Panc1 (cell line): ENCODE measurements around the gene HPF1. TPM values are rescaled to one million over a fixed set of nuclear protein-coding genes. Genes with fewer than 3 reads are reported as not detected.

Experiments used
- ATAC-seq: fragments of 200-7000 bp; cut with Tn5 transposase; 2 replicates; pipeline ENCODE4 v1.9.1; 2020; ENCODE audit warnings: mild to moderate bottlenecking, moderate library complexity
- BruUV-seq: library from RNA; stranded (reverse); fragments of 400-500 nt; replicated peaks from 2 replicates; lab custom pipeline; 2021; lab: Mats Ljungman, UMichigan
- CTCF ChIA-PET: fragments of 300-600 bp; sonication (Branson Sonifier 250); formaldehyde crosslinking; loops from one replicate; lab custom pipeline; 2022; ENCODE audit warnings: antibody characterized with exemption; lab: Charles Lee
- POLR2A ChIA-PET: fragments of 300-600 bp; sonication (Branson Sonifier 250); formaldehyde crosslinking; loops from one replicate; lab custom pipeline; 2022; ENCODE audit warnings: antibody characterized with exemption; lab: Charles Lee
- DNase-seq: peaks from one replicate; pipeline ENCODE4 v3.0.0-alpha.2; 2010; ENCODE audit warnings: low read depth, low spot score
- H3K27ac ChIP-seq: 2 replicates; pipeline ENCODE4 v1.5.1; 2011; ENCODE audit warnings: mild to moderate bottlenecking, low read length, inconsistent platforms
- H3K27me3 ChIP-seq: fragments of 200-500 bp; sonication (Bioruptor generic); 2 replicates; pipeline ENCODE4 v1.6.0; 2014; ENCODE audit warnings: low read length, inconsistent platforms; ENCODE audit not compliant: control insufficient read depth, insufficient read depth
- H3K36me3 ChIP-seq: fragments of 200-500 bp; sonication (Bioruptor generic); 2 replicates; pipeline ENCODE4 v1.5.1; 2014; ENCODE audit warnings: inconsistent platforms, mild to moderate bottlenecking, low read length, moderate library complexity; ENCODE audit not compliant: control insufficient read depth, insufficient read depth
- H3K4me1 ChIP-seq: 2 replicates; pipeline ENCODE4 v1.5.1; 2011; ENCODE audit warnings: inconsistent platforms, mild to moderate bottlenecking, low read length, moderate library complexity; ENCODE audit not compliant: control insufficient read depth, insufficient read depth
- H3K4me3 ChIP-seq, 2 experiments: 2 replicates each; pipeline ENCODE4 v1.5.1; 2011 to 2012; ENCODE audit warnings: low read depth in 2 of 2, low read length in 2 of 2, mild to moderate bottlenecking in 2 of 2, inconsistent platforms in 1 of 2, moderate library complexity in 1 of 2
- H3K9me3 ChIP-seq: fragments of 200-500 bp; sonication (Bioruptor generic); 2 replicates; pipeline ENCODE4 v1.5.1; 2014; ENCODE audit warnings: low read depth, mild to moderate bottlenecking, inconsistent platforms, low read length, moderate library complexity; ENCODE audit not compliant: control insufficient read depth, insufficient read depth
- CTCF ChIP-seq: fragments of 450-650 bp; IDR thresholded peaks from 2 replicates; pipeline ENCODE4 v1.5.1; 2017; ENCODE audit warnings: mild to moderate bottlenecking
- POLR2AphosphoS5 ChIP-seq: IDR thresholded peaks from 2 replicates; pipeline ENCODE4 v1.6.1; 2012; ENCODE audit warnings: mild to moderate bottlenecking, low read depth, low read length, moderate library complexity
- SIN3A ChIP-seq: IDR thresholded peaks from 2 replicates; pipeline ENCODE4 v1.6.1; 2012; ENCODE audit warnings: low read depth, mild to moderate bottlenecking, low read length, moderate library complexity, borderline replicate concordance; ENCODE audit not compliant: insufficient read depth
- TCF7L2 ChIP-seq: IDR thresholded peaks from 2 replicates; pipeline ENCODE4 v1.6.1; 2011; ENCODE audit warnings: mild to moderate bottlenecking, low read depth, low read length, inconsistent platforms
- in situ Hi-C: cut with HindIII; loops from 2 replicates; pipeline ENCODE4 v1.10.0; 2016; ENCODE audit warnings: low sequenced_read_pairs, low pct_unique_long_range_greater_than_20kb
- intact Hi-C: fragments of 100-400 bp; cut with micrococcal nuclease; formaldehyde crosslinking; loops from one replicate; pipeline ENCODE4 v1.10.0; 2022; ENCODE audit not compliant: unreplicated experiment
- total RNA-seq: library from RNA; stranded (reverse); gene quantifications from one replicate; pipeline ENCODE4 v1.2.1, GENCODE V29; 2021; ENCODE audit not compliant: unreplicated experiment
- TF ChIP-seq, protein P1 (sequence below), 2 experiments: IDR thresholded peaks; 2 replicates each; pipeline ENCODE4 v1.6.1; 2011 to 2012; ENCODE audit warnings: low read depth in 2 of 2, control low read depth in 1 of 2, low read length in 1 of 2, mild to moderate bottlenecking in 1 of 2, moderate library complexity in 1 of 2; ENCODE audit not compliant: insufficient read depth in 1 of 2

Gene HPF1
- total RNA-seq, 1 experiment from 2014 or later = 21.4 TPM

DNA sequence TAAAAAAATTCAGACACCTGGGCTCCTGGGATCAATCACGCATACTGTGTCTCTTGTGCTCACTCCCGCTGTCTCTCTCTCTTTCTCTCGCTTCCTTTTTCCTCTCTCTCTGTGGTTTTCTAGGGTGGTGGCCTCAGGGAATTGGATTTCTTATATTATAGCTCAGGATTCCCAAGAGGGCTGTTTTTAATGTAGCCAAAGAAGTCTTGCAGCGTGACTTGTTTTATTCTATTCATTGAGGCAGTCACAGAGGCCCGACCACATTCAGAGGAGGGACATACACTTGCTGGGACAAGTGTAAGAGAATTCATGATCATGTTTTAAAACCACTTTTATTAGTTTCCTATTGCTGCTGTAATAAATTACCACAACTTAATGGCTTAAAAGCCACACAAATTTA lies 59.4 kb downstream of the HPF1 start:
- intact Hi-C loops = no loop called here
- POLR2A ChIA-PET = no interaction called here
- H3K27me3 ChIP-seq = no peaks in the 10 kb centered on the region
- in situ Hi-C loops = no loop called here
- TF ChIP-seq TCF7L2 (no peak), SIN3A (no peak)
- no peaks in the 10 kb centered on the region for H3K9me3 ChIP-seq
- H3K4me1 ChIP-seq = no peaks in the 10 kb centered on the region
- CTCF ChIA-PET = no interaction called here
- no peak for ATAC-seq
- H3K27ac ChIP-seq = no peak overlapping the region
- H3K4me3 ChIP-seq = no peak overlapping the region
- DNase-seq = no peak
- no TSS peak for BruUV-seq
- H3K36me3 ChIP-seq = no peaks in the 10 kb centered on the region

GRCh38 chr4:169690787-169691186 lies 67.0 kb downstream of the HPF1 start:
- H3K4me1 ChIP-seq = no peaks in the 10 kb centered on the region
- in situ Hi-C loops (no loop called here), intact Hi-C loops (no loop called here)
- H3K27me3 ChIP-seq = no peaks in the 10 kb centered on the region
- no peak overlapping the region for H3K27ac ChIP-seq
- ATAC-seq = no peak
- DNase-seq = no peak
- ChIA-PET CTCF (no interaction called here), POLR2A (no interaction called here)
- H3K36me3 ChIP-seq = no peaks in the 10 kb centered on the region; the same call in 1 of the 2 replicates
- H3K9me3 ChIP-seq = no peaks in the 10 kb centered on the region
- no peak overlapping the region for H3K4me3 ChIP-seq
- TF ChIP-seq, protein P1, sequence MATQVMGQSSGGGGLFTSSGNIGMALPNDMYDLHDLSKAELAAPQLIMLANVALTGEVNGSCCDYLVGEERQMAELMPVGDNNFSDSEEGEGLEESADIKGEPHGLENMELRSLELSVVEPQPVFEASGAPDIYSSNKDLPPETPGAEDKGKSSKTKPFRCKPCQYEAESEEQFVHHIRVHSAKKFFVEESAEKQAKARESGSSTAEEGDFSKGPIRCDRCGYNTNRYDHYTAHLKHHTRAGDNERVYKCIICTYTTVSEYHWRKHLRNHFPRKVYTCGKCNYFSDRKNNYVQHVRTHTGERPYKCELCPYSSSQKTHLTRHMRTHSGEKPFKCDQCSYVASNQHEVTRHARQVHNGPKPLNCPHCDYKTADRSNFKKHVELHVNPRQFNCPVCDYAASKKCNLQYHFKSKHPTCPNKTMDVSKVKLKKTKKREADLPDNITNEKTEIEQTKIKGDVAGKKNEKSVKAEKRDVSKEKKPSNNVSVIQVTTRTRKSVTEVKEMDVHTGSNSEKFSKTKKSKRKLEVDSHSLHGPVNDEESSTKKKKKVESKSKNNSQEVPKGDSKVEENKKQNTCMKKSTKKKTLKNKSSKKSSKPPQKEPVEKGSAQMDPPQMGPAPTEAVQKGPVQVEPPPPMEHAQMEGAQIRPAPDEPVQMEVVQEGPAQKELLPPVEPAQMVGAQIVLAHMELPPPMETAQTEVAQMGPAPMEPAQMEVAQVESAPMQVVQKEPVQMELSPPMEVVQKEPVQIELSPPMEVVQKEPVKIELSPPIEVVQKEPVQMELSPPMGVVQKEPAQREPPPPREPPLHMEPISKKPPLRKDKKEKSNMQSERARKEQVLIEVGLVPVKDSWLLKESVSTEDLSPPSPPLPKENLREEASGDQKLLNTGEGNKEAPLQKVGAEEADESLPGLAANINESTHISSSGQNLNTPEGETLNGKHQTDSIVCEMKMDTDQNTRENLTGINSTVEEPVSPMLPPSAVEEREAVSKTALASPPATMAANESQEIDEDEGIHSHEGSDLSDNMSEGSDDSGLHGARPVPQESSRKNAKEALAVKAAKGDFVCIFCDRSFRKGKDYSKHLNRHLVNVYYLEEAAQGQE (IDR thresholded peaks at IDR 0.05; ENCODE audit: insufficient read depth in 1 of 2, low read depth in 2 of 2, low read length in 1 of 2) = no peak
- TF ChIP-seq POLR2AphosphoS5 (no peak), SIN3A (no peak), TCF7L2 (no peak), CTCF (no peak)
- no TSS peak for BruUV-seq

DNA sequence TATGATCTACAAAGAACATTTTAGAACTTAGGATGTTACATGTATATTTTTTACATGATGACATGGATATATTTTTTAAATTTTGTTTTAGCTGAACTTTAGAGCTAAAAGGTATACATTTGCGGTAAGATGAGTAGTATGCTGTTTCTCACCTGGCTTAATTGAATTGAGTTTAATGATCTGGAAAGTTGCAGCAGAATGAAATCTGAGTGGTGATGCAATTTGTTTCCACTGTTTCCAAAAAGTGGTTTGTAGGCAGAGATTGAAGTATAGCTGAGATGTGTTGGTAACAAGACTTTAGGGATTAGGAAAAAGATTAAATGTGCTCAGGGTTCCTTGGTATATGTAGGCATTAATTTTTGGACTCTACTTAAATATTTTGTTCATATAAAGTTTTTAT lies 68.1 kb downstream of the HPF1 start:
- in situ Hi-C loops = no loop called here
- Histone ChIP-seq H3K27me3 (no peaks in the 10 kb centered on the region), H3K4me1 (no peaks in the 10 kb centered on the region), H3K4me3 (no peak overlapping the region), H3K36me3 (no peaks in the 10 kb centered on the region; the same call in 1 of the 2 replicates), H3K27ac (no peak overlapping the region), H3K9me3 (no peaks in the 10 kb centered on the region)
- ChIA-PET CTCF (no interaction called here), POLR2A (no interaction called here)
- DNase-seq (no peak), ATAC-seq (no peak)
- BruUV-seq = no TSS peak
- TF ChIP-seq, protein P1 (IDR thresholded peaks at IDR 0.05; ENCODE audit: insufficient read depth in 1 of 2, low read depth in 2 of 2, low read length in 1 of 2) = no peak
- TF ChIP-seq SIN3A = no peak
- TF ChIP-seq TCF7L2 = no peak
- TF ChIP-seq POLR2AphosphoS5 = no peak
- TF ChIP-seq CTCF = no peak
- intact Hi-C loops = no loop called here
